Endothelial cell of umbilical vein (primary cell): ENCODE measurements around the gene NINL. TPM values are rescaled to one million over a fixed set of nuclear protein-coding genes. Genes with fewer than 3 reads are reported as not detected.

Experiments used
- BruUV-seq: library from RNA; stranded (reverse); fragments of 400-500 nt; replicated peaks from 2 replicates; lab custom pipeline; 2021; lab: Mats Ljungman, UMichigan
- CTCF ChIA-PET: fragments of 300-600, 350-600 bp; sonication (Branson Sonifier 250); formaldehyde crosslinking; loops from one replicate; lab custom pipeline; 2021; ENCODE audit warnings: antibody characterized with exemption, inconsistent platforms; lab: Charles Lee
- POLR2A ChIA-PET: fragments of 300-600, 350-600 bp; sonication (Branson Sonifier 250); formaldehyde crosslinking; loops from one replicate; lab custom pipeline; 2021; ENCODE audit warnings: antibody characterized with exemption, inconsistent platforms; lab: Charles Lee
- DNase-seq: peaks from one replicate; pipeline ENCODE4 v3.0.0-alpha.2; 2011; ENCODE audit warnings: low read depth, low spot score
- FAIRE-seq: peaks from 2 replicates; lab custom pipeline; 2011; peaks lifted over from hg19 to GRCh38; lab: Jason Lieb, UNC
- H2AFZ ChIP-seq: 2 replicates; pipeline ENCODE4 v1.6.0; 2012; ENCODE audit warnings: low read depth, low read length, control low read depth, inconsistent platforms
- H3K27ac ChIP-seq: 2 replicates; pipeline ENCODE4 v1.5.1; 2011; ENCODE audit warnings: low read depth, mild to moderate bottlenecking, control low read depth, low read length, moderate library complexity; ENCODE audit not compliant: insufficient read depth
- H3K27me3 ChIP-seq, 2 experiments: 2 replicates each; pipeline versions ENCODE4 v1.6.0 to v1.6.1; 2011; ENCODE audit warnings: low read length in 2 of 2, mixed read lengths in 1 of 2; ENCODE audit not compliant: control insufficient read depth in 2 of 2, insufficient read depth in 2 of 2
- H3K36me3 ChIP-seq, 2 experiments: 2 replicates in 1 of 2; 3 replicates in 1 of 2; pipeline ENCODE4 v1.5.1; 2011; ENCODE audit warnings: low read length in 2 of 2, mild to moderate bottlenecking in 1 of 2, moderate library complexity in 1 of 2; ENCODE audit not compliant: control insufficient read depth in 2 of 2, insufficient read depth in 2 of 2; ENCODE audit errors: extremely low read depth in 1 of 2
- H3K4me1 ChIP-seq: 3 replicates; pipeline ENCODE4 v1.5.1; 2011; ENCODE audit warnings: mild to moderate bottlenecking, low read length; ENCODE audit not compliant: control insufficient read depth, insufficient read depth; ENCODE audit errors: extremely low read depth
- H3K4me2 ChIP-seq: 2 replicates; pipeline ENCODE4 v1.6.1; 2011; ENCODE audit warnings: low read length, control low read depth, mixed read lengths; ENCODE audit not compliant: insufficient read depth
- H3K4me3 ChIP-seq, 3 experiments: fragments of 200-600 bp in 1 of 3; sonication (generic), shearing (Covaris generic) in 1 of 3; replicated peaks in 1 of 3; 2 replicates each; pipeline ENCODE4 v1.5.1; 2011 to 2016; ENCODE audit warnings: control low read depth in 3 of 3, low read length in 3 of 3, mild to moderate bottlenecking in 2 of 3, inconsistent platforms in 1 of 3, low read depth in 1 of 3, moderate library complexity in 1 of 3; ENCODE audit not compliant: insufficient read depth in 1 of 3
- H3K79me2 ChIP-seq: 2 replicates; pipeline ENCODE4 v1.6.0; 2012; ENCODE audit warnings: low read length, inconsistent platforms; ENCODE audit not compliant: control insufficient read depth, insufficient read depth
- H3K9ac ChIP-seq: replicated peaks from 2 replicates; pipeline ENCODE3; 2011; ENCODE audit warnings: low read length, control low read depth; ENCODE audit not compliant: insufficient read depth; ENCODE audit errors: extremely low read depth
- H3K9me1 ChIP-seq: replicated peaks from 3 replicates; pipeline ENCODE4 v1.6.0; 2011; ENCODE audit warnings: mild to moderate bottlenecking, low read length; ENCODE audit not compliant: control insufficient read depth, insufficient read depth; ENCODE audit errors: extremely low read depth
- H3K9me3 ChIP-seq: replicated peaks from 2 replicates; pipeline ENCODE4 v1.5.1; 2012; ENCODE audit warnings: low read length, inconsistent platforms; ENCODE audit not compliant: control insufficient read depth, insufficient read depth
- H4K20me1 ChIP-seq: replicated peaks from 2 replicates; pipeline ENCODE3; 2011; ENCODE audit warnings: mild to moderate bottlenecking, low read length; ENCODE audit not compliant: control insufficient read depth, insufficient read depth; ENCODE audit errors: extremely low read depth
- EZH2 ChIP-seq: IDR thresholded peaks from 2 replicates; pipeline ENCODE4 v1.6.1; 2012; ENCODE audit warnings: borderline replicate concordance, low read depth, mild to moderate bottlenecking, moderate library complexity, low read length, inconsistent platforms; ENCODE audit not compliant: severe bottlenecking
- FOS ChIP-seq: IDR thresholded peaks from 2 replicates; pipeline ENCODE4 v1.6.1; 2011; ENCODE audit warnings: mild to moderate bottlenecking, low read length, moderate library complexity, borderline replicate concordance; ENCODE audit not compliant: insufficient read depth
- GATA2 ChIP-seq: IDR thresholded peaks from 2 replicates; pipeline ENCODE4 v1.7.0; 2011; ENCODE audit warnings: low read depth, mild to moderate bottlenecking, moderate library complexity, mixed read lengths, low read length; ENCODE audit not compliant: insufficient read length, insufficient read depth
- JUN ChIP-seq: IDR thresholded peaks from 2 replicates; pipeline ENCODE4 v1.6.1; 2011; ENCODE audit warnings: borderline replicate concordance, low read depth; ENCODE audit not compliant: insufficient read length, insufficient read depth
- MYC ChIP-seq: IDR thresholded peaks from one replicate; pipeline ENCODE4 v1.6.1; 2011; ENCODE audit warnings: mild to moderate bottlenecking, low read depth, low read length
- POLR2A ChIP-seq: IDR thresholded peaks from 2 replicates; pipeline ENCODE4 v1.6.1; 2012; ENCODE audit warnings: low read depth, mild to moderate bottlenecking, control low read depth, low read length
- POLR2AphosphoS5 ChIP-seq: IDR thresholded peaks from 2 replicates; pipeline ENCODE4 v1.6.1; 2012; ENCODE audit warnings: low read depth, mild to moderate bottlenecking, control low read depth, low read length, moderate library complexity; ENCODE audit not compliant: insufficient read depth
- dilution Hi-C: fragments of 300-500 bp; cut with MboI; formaldehyde crosslinking; loops from one replicate; pipeline ENCODE4 v1.15.0; 2019; ENCODE audit warnings: low sequenced_read_pairs; ENCODE audit not compliant: extremely low pct_ligation_motif_present
- intact Hi-C: fragments of 100-400 bp; cut with micrococcal nuclease; formaldehyde crosslinking; loops from one replicate; pipeline ENCODE4 v1.10.0; 2022
- polyA plus RNA-seq, 4 experiments: library from polyadenylated mRNA; depleted of rRNA in 3 of 4; stranded (reverse) in 3 of 4; unstranded in 1 of 4; fragments of >200 nt; gene quantifications; 2 replicates each; pipeline versions ENCODE4 v1.2.1 to v1.2.3, GENCODE V29; 2011 to 2012; ENCODE audit warnings: missing spikeins in 1 of 4
- total RNA-seq: library from RNA; stranded (reverse); gene quantifications from 2 replicates; pipeline ENCODE4 v1.2.3, GENCODE V29; 2021
- TF ChIP-seq, protein P1 (sequence below): IDR thresholded peaks from 2 replicates; pipeline ENCODE4 v1.6.1; 2011; ENCODE audit not compliant: insufficient read depth, insufficient read length
- TF ChIP-seq, protein P2 (sequence below), 2 donors: IDR thresholded peaks; 1 replicate in 1 of 2; 2 replicates in 1 of 2; pipeline ENCODE4 v1.5.1; 2011; ENCODE audit warnings: low read length in 2 of 2, mild to moderate bottlenecking in 2 of 2, moderate library complexity in 2 of 2, control low read depth in 1 of 2, inconsistent platforms in 1 of 2, low read depth in 1 of 2; ENCODE audit not compliant: insufficient read depth in 1 of 2; ENCODE audit errors: extremely low read depth in 1 of 2

NINL gene
- total and polyA plus RNA-seq, 2 donors (not counting 3 experiments of a cell fraction or from before 2014, with no cell fraction given): 13.2 to 25.5 TPM

DNA sequence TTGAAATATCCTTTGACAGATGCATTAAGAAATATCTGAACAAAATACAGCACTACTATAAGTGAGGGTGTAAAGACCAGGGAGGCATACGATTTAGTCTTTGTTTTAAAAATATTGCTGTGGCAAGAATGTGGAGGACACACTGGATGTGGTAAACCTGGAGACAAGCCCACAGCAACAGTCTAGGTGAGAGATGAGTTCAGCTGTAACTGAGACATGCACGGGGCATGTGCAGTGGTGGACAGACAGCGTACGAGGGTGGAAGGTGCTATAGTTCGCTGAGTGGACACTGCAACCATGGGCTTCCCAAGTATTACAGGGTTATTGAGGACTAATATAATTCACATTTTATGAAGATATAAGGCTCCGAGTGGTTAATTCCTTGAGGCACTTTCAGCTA, 36.7 kb upstream of the NINL start:
- FAIRE-seq: no peak
- no peak for DNase-seq

More for the DNA sequence above, 36.7 kb upstream of the NINL start:
- H3K79me2 ChIP-seq: peaks cover 59% of the 10 kb centered on the region
- ChIA-PET POLR2A (no interaction called here), CTCF (no interaction called here)
- H4K20me1 ChIP-seq: peaks cover 4% of the 10 kb centered on the region
- no peak overlapping the region for H3K4me3 ChIP-seq
- no peak for TF ChIP-seq POLR2A
- TF ChIP-seq, protein P1, sequence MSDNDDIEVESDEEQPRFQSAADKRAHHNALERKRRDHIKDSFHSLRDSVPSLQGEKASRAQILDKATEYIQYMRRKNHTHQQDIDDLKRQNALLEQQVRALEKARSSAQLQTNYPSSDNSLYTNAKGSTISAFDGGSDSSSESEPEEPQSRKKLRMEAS: no peak
- TF ChIP-seq, protein P2, sequence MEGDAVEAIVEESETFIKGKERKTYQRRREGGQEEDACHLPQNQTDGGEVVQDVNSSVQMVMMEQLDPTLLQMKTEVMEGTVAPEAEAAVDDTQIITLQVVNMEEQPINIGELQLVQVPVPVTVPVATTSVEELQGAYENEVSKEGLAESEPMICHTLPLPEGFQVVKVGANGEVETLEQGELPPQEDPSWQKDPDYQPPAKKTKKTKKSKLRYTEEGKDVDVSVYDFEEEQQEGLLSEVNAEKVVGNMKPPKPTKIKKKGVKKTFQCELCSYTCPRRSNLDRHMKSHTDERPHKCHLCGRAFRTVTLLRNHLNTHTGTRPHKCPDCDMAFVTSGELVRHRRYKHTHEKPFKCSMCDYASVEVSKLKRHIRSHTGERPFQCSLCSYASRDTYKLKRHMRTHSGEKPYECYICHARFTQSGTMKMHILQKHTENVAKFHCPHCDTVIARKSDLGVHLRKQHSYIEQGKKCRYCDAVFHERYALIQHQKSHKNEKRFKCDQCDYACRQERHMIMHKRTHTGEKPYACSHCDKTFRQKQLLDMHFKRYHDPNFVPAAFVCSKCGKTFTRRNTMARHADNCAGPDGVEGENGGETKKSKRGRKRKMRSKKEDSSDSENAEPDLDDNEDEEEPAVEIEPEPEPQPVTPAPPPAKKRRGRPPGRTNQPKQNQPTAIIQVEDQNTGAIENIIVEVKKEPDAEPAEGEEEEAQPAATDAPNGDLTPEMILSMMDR (IDR thresholded peaks at IDR 0.05; ENCODE audit: extremely low read depth in 1 of 2, insufficient read depth in 1 of 2, low read depth in 1 of 2, low read length in 2 of 2): no peak
- no peak for TF ChIP-seq JUN
- TF ChIP-seq MYC: no peak
- TF ChIP-seq POLR2AphosphoS5: no peak
- no peak for TF ChIP-seq GATA2
- no peak for TF ChIP-seq FOS
- TF ChIP-seq EZH2: no peak
- H2AFZ ChIP-seq: no peak overlapping the region
- H3K27me3 ChIP-seq: no peaks in the 10 kb centered on the region
- no peaks in the 10 kb centered on the region for H3K9me3 ChIP-seq
- H3K4me1 ChIP-seq: peaks cover 11% of the 10 kb centered on the region
- no peak overlapping the region for H3K27ac ChIP-seq
- H3K9me1 ChIP-seq: no peaks in the 10 kb centered on the region
- H3K36me3 ChIP-seq: no peaks in the 10 kb centered on the region
- H3K4me2 ChIP-seq: peak overlapping the region; percentile 91
- intact Hi-C loops (loop anchor here (5.0 to 10.0 kb wide), 2 partner anchors 230 to 1517 kb away; partner anchors contain the start of gene ABHD12), dilution Hi-C loops (no loop called here)
- H3K9ac ChIP-seq: no peak overlapping the region
- BruUV-seq: no TSS peak
